IPS DF 4.7 (cell line): ENCODE results near the gene RBBP6.
"Not testable (repeated sequence)": the region's sequence is repeated elsewhere in the genome, so short reads cannot be mapped to it uniquely, and the experiment has no call there.

Experiments
- DNase-seq: peaks from one replicate; pipeline ENCODE4 v3.0.0-alpha.2; 2013; ENCODE audit warnings: low spot score; ENCODE audit errors: extremely low read depth

The RBBP6 gene

GRCh38 chr16:24568392-24568791, 29.0 kb downstream of the RBBP6 start:
- DNase-seq = no peak

GRCh38 chr16:24571096-24571495, 31.7 kb downstream of the RBBP6 start:
- DNase-seq = no peak

- DNase-seq = no peak
These were observed 32.7 kb downstream of the RBBP6 start for GRCh38 chr16:24572069-24572468.

- no peak for DNase-seq
These were observed 33.8 kb downstream of the RBBP6 start for GRCh38 chr16:24573141-24573540.

- not testable (repeated sequence) for DNase-seq
These were observed 35.4 kb downstream of the RBBP6 start for GRCh38 chr16:24574515-24575485.

- not testable (repeated sequence) for DNase-seq
These were observed 36.4 kb downstream of the RBBP6 start for GRCh38 chr16:24575791-24576190.

GRCh38 chr16:24577167-24577566, 37.8 kb downstream of the RBBP6 start:
- DNase-seq = no peak

GRCh38 chr16:24580665-24581064, 41.3 kb downstream of the RBBP6 start:
- DNase-seq = no peak

- no peak for DNase-seq
These were observed 44.1 kb downstream of the RBBP6 start for GRCh38 chr16:24583494-24583893.

GRCh38 chr16:24589997-24590396, 50.6 kb downstream of the RBBP6 start:
- no peak for DNase-seq

GRCh38 chr16:24598777-24599437, 59.5 kb downstream of the RBBP6 start:
- no peak for DNase-seq

GRCh38 chr16:24609417-24609739, 70.0 kb downstream of the RBBP6 start:
- no peak for DNase-seq

GRCh38 chr16:24609740-24610415, 70.5 kb downstream of the RBBP6 start:
- no peak for DNase-seq

- DNase-seq = no peak
These were observed 71.0 kb downstream of the RBBP6 start for GRCh38 chr16:24610416-24610755.

- DNase-seq = no peak
These were observed 71.9 kb downstream of the RBBP6 start for GRCh38 chr16:24611310-24611709.

- DNase-seq = no peak
These were observed 73.3 kb downstream of the RBBP6 start for GRCh38 chr16:24612656-24613055.

- not testable (repeated sequence) for DNase-seq
These were observed 73.9 kb downstream of the RBBP6 start for GRCh38 chr16:24613267-24613666.

GRCh38 chr16:24617502-24617901, 78.1 kb downstream of the RBBP6 start:
- DNase-seq = no peak
